Activated CD4-positive, alpha-beta T cell treated with anti-CD3 and anti-CD28 coated beads, Interleukin-2, Interleukin-4, amounts not matched to agents 100 ng/mL and 50 ng/mL, durations not matched to agents 16 hours and 8 hours (primary cell): Measurements from ENCODE around the gene KRT34.

Experiments used
- DNase-seq: peaks from one replicate; pipeline ENCODE4 v3.0.0-alpha.2; 2020; ENCODE audit warnings: low spot score

Gene KRT34

GRCh38 chr17:41331606-41332005, 50.5 kb downstream of the KRT34 start:
- no peak for DNase-seq

GRCh38 chr17:41329279-41329948, 52.7 kb downstream of the KRT34 start:
- peak; percentile 38 for DNase-seq

- no peak for DNase-seq
Measured at GRCh38 chr17:41328207-41328606, 53.9 kb downstream of the KRT34 start.
